Cardiac fibroblast (primary cell): Measurements from ENCODE around the gene TES.
A peak's percentile ranks its signal among the peaks of the same experiment; 100 is the strongest.
"Not testable (repeated sequence)": the region's sequence is repeated elsewhere in the genome, so short reads cannot be mapped to it uniquely, and the experiment has no call there.

Source experiments
- DNase-seq, 2 donors: peaks; one replicate each; pipeline versions ENCODE4 v3.0.0 to v3.0.0-alpha.2; 2010; ENCODE audit warnings: low read depth in 2 of 2
- H3K4me3 ChIP-seq, 2 donors: replicated peaks in 1 of 2; 1 replicate in 1 of 2; 2 replicates in 1 of 2; pipeline ENCODE4 v1.5.1; 2011; ENCODE audit warnings: low read depth in 2 of 2, low read length in 2 of 2, mild to moderate bottlenecking in 2 of 2, moderate library complexity in 1 of 2
- CTCF ChIP-seq: IDR thresholded peaks from one replicate; pipeline ENCODE4 v1.5.1; 2011; ENCODE audit warnings: low read depth, mild to moderate bottlenecking, low read length, inconsistent platforms

TES gene

GRCh38 chr7:116242178-116242577 is 31.8 kb downstream of the TES start:
- no peak for TF ChIP-seq CTCF
- no peak overlapping the region for H3K4me3 ChIP-seq
- DNase-seq, result no peak

- TF ChIP-seq CTCF, result no peak
- H3K4me3 ChIP-seq, result no peak overlapping the region
- DNase-seq, result no peak
Measured at GRCh38 chr7:116242759-116243158, 32.4 kb downstream of the TES start.

GRCh38 chr7:116244803-116245202 is 34.5 kb downstream of the TES start:
- not testable (repeated sequence) for H3K4me3 ChIP-seq, DNase-seq

- no peak for DNase-seq
- no peak overlapping the region for H3K4me3 ChIP-seq
- TF ChIP-seq CTCF, result no peak
Measured at GRCh38 chr7:116246357-116246756, 36.0 kb downstream of the TES start.

- TF ChIP-seq CTCF, result peak; percentile 78
- no peak overlapping the region for H3K4me3 ChIP-seq
- peak; percentile 68 to 78 for DNase-seq
Measured at GRCh38 chr7:116249969-116250553, 39.7 kb downstream of the TES start.

GRCh38 chr7:116251675-116252074 is 41.3 kb downstream of the TES start:
- DNase-seq, result no peak
- H3K4me3 ChIP-seq, result no peak overlapping the region
- TF ChIP-seq CTCF, result no peak

- no peak for TF ChIP-seq CTCF
Measured at GRCh38 chr7:116252249-116252648, 41.9 kb downstream of the TES start.

More at GRCh38 chr7:116252249-116252648, 41.9 kb downstream of the TES start:
- DNase-seq, result no peak
- no peak overlapping the region for H3K4me3 ChIP-seq
